Gastroesophageal sphincter (tissue), 4 donors: ENCODE measurements around the gene TERB1. TPM values are rescaled to one million over a fixed set of nuclear protein-coding genes. Genes with fewer than 3 reads are reported as not detected.
"Not testable (repeated sequence)": the region's sequence is repeated elsewhere in the genome, so short reads cannot be mapped to it uniquely, and the experiment has no call there.

Experiments used
- ATAC-seq: fragments of 150-250 bp; one replicate; pipeline ENCODE4 v1.9.1; 2016; ENCODE audit warnings: mild to moderate bottlenecking, moderate library complexity
- H3K27ac ChIP-seq, 4 donors: fragments of 200-600 bp; sonication (generic) in 3 of 4; 1 replicate in 3 of 4; 2 replicates in 1 of 4; pipeline ENCODE4 v1.5.1; 2016 to 2019
- H3K27me3 ChIP-seq: fragments of 200-600 bp; sonication (generic); one replicate; pipeline ENCODE4 v1.5.1; 2019
- H3K36me3 ChIP-seq, 2 donors: fragments of 200-600 bp; sonication (generic); one replicate each; pipeline ENCODE4 v1.5.1; 2019; ENCODE audit warnings: control low read depth in 1 of 2
- H3K4me1 ChIP-seq, 3 donors: fragments of 200-600 bp; sonication (generic); 1 replicate in 2 of 3; 2 replicates in 1 of 3; pipeline ENCODE4 v1.5.1; 2016 to 2019; ENCODE audit warnings: control low read depth in 2 of 3
- H3K4me3 ChIP-seq, 2 donors: fragments of 200-600 bp; sonication (generic); one replicate each; pipeline ENCODE4 v1.5.1; 2019; ENCODE audit warnings: mild to moderate bottlenecking in 1 of 2, moderate library complexity in 1 of 2
- H3K9me3 ChIP-seq, 3 donors: fragments of 200-600 bp; sonication (generic); one replicate each; pipeline ENCODE4 v1.5.1; 2017 to 2019; ENCODE audit warnings: control low read depth in 2 of 3
- CTCF ChIP-seq, 4 experiments: fragments of 200-600 bp in 2 of 4; fragments of 450-650 bp in 2 of 4; sonication (generic) in 1 of 4; IDR thresholded peaks; one replicate each; pipeline ENCODE4 v1.5.1; 2017 to 2019; ENCODE audit warnings: antibody characterized with exemption in 4 of 4, mild to moderate bottlenecking in 2 of 4, moderate library complexity in 2 of 4
- EP300 ChIP-seq: sonication (generic); formaldehyde crosslinking; IDR thresholded peaks from one replicate; pipeline ENCODE4 v1.6.1; 2017; ENCODE audit warnings: antibody characterized with exemption, mild to moderate bottlenecking
- POLR2A ChIP-seq, 2 donors: fragments of 450-650 bp; IDR thresholded peaks; one replicate each; pipeline ENCODE4 v1.6.1; 2017; ENCODE audit warnings: antibody characterized with exemption in 2 of 2, mild to moderate bottlenecking in 2 of 2, moderate library complexity in 1 of 2
- POLR2AphosphoS5 ChIP-seq: sonication (generic); formaldehyde crosslinking; IDR thresholded peaks from one replicate; pipeline ENCODE4 v1.6.1; 2017; ENCODE audit warnings: antibody characterized with exemption
- WGBS, 2 donors: methylation state at CpG; one replicate each; pipeline ENCODE4 v1.1.5; 2018; ENCODE audit warnings: low coverage in 1 of 2; 5-methylcytosine and 5-hydroxymethylcytosine counted together
- total RNA-seq, 4 donors: library from RNA; depleted of rRNA; stranded (reverse); fragments of >200 nt; gene quantifications; one replicate each; pipeline ENCODE4 v1.1.0, GENCODE V29; 2016

The TERB1 gene
- total RNA-seq, 4 donors from 2014 or later: 0.40 TPM; not detected in 3

GRCh38 chr16:66810391-66810790, 9.0 kb upstream of the TERB1 start:
- no peaks in the 10 kb centered on the region for H3K27me3 ChIP-seq
- H3K9me3 ChIP-seq: no peaks in the 10 kb centered on the region
- ATAC-seq: no peak
- WGBS, 2 donors: 87 to 94% methylated on average over 3 to 4 of the region's 4 CpGs
- H3K36me3 ChIP-seq: peaks cover 0 to 100% of the 10 kb centered on the region in 2 donors
- H3K4me3 ChIP-seq: no peak overlapping the region
- H3K4me1 ChIP-seq: no peaks in the 10 kb centered on the region
- TF ChIP-seq CTCF (IDR thresholded peaks at IDR 0.05): no peak
- TF ChIP-seq POLR2AphosphoS5: no peak
- no peak for TF ChIP-seq POLR2A (IDR thresholded peaks at IDR 0.05)
- no peak for TF ChIP-seq EP300
- H3K27ac ChIP-seq: no peak overlapping the region

GRCh38 chr16:66809765-66810164, 8.4 kb upstream of the TERB1 start:
- Histone ChIP-seq H3K27me3 (no peaks in the 10 kb centered on the region), H3K4me3 (no peak overlapping the region), H3K27ac (no peak overlapping the region), H3K4me1 (no peaks in the 10 kb centered on the region), H3K36me3 (peaks cover 5 to 100% of the 10 kb centered on the region in 2 donors), H3K9me3 (no peaks in the 10 kb centered on the region)
- WGBS, 2 donors: 78 to 94% methylated on average over 4 of the region's 4 CpGs
- TF ChIP-seq EP300 (no peak), POLR2A (IDR thresholded peaks at IDR 0.05) (no peak), CTCF (IDR thresholded peaks at IDR 0.05) (no peak), POLR2AphosphoS5 (no peak)
- no peak for ATAC-seq

GRCh38 chr16:66802159-66802558, 775 bp upstream of the TERB1 start:
- Histone ChIP-seq H3K36me3 (peaks cover 5 to 66% of the 10 kb centered on the region in 2 donors), H3K4me3 (no peak overlapping the region), H3K4me1 (no peaks in the 10 kb centered on the region), H3K9me3 (no peaks in the 10 kb centered on the region), H3K27me3 (no peaks in the 10 kb centered on the region), H3K27ac (no peak overlapping the region)
- ATAC-seq: no peak
- TF ChIP-seq EP300 (no peak), POLR2A (IDR thresholded peaks at IDR 0.05) (no peak), POLR2AphosphoS5 (no peak), CTCF (IDR thresholded peaks at IDR 0.05) (no peak)
- 79 to 88% methylated on average over 3 to 5 of the region's 5 CpGs for WGBS, 2 donors

GRCh38 chr16:66800856-66801255, 528 bp downstream of the TERB1 start:
- no peak for TF ChIP-seq POLR2A (IDR thresholded peaks at IDR 0.05)
- no peak for TF ChIP-seq POLR2AphosphoS5
- no peak for TF ChIP-seq CTCF (IDR thresholded peaks at IDR 0.05)
- no peak for TF ChIP-seq EP300
- WGBS, 2 donors: no CpG with 5 or more reads among the region's 19 CpGs
- Histone ChIP-seq H3K4me3 (no peak overlapping the region), H3K27me3 (no peaks in the 10 kb centered on the region), H3K4me1 (no peaks in the 10 kb centered on the region), H3K36me3 (peaks cover 5 to 53% of the 10 kb centered on the region in 2 donors), H3K27ac (no peak overlapping the region), H3K9me3 (no peaks in the 10 kb centered on the region)
- no peak for ATAC-seq

- no peak for TF ChIP-seq EP300
- no peak for TF ChIP-seq CTCF (IDR thresholded peaks at IDR 0.05)
- TF ChIP-seq POLR2AphosphoS5: no peak
- no peak for TF ChIP-seq POLR2A (IDR thresholded peaks at IDR 0.05)
- Histone ChIP-seq H3K27me3 (no peaks in the 10 kb centered on the region), H3K4me3 (no peak overlapping the region), H3K36me3 (peaks cover 0 to 26% of the 10 kb centered on the region in 2 donors), H3K27ac (no peak overlapping the region), H3K4me1 (no peaks in the 10 kb centered on the region), H3K9me3 (no peaks in the 10 kb centered on the region)
- no peak for ATAC-seq
- 52 to 80% methylated on average over 1 to 2 of the region's 2 CpGs for WGBS, 2 donors
These were observed 3.2 kb downstream of the TERB1 start for GRCh38 chr16:66798161-66798560.

GRCh38 chr16:66793984-66794383, 7.4 kb downstream of the TERB1 start:
- not testable (repeated sequence) for H3K9me3 ChIP-seq, H3K27ac ChIP-seq, ATAC-seq, H3K27me3 ChIP-seq, H3K4me3 ChIP-seq, H3K36me3 ChIP-seq, H3K4me1 ChIP-seq
- WGBS, 2 donors: 89 to 94% methylated on average over 3 to 6 of the region's 6 CpGs
